ENCODE results near the gene MAD1L1.
"Not testable (repeated sequence)": the region's sequence is repeated elsewhere in the genome, so short reads cannot be mapped to it uniquely, and the experiment has no call there.

GRCh38 chr7:1840744-1841143 is 392.0 kb downstream of the MAD1L1 start:
- TF ChIP-seq, protein P1, sequence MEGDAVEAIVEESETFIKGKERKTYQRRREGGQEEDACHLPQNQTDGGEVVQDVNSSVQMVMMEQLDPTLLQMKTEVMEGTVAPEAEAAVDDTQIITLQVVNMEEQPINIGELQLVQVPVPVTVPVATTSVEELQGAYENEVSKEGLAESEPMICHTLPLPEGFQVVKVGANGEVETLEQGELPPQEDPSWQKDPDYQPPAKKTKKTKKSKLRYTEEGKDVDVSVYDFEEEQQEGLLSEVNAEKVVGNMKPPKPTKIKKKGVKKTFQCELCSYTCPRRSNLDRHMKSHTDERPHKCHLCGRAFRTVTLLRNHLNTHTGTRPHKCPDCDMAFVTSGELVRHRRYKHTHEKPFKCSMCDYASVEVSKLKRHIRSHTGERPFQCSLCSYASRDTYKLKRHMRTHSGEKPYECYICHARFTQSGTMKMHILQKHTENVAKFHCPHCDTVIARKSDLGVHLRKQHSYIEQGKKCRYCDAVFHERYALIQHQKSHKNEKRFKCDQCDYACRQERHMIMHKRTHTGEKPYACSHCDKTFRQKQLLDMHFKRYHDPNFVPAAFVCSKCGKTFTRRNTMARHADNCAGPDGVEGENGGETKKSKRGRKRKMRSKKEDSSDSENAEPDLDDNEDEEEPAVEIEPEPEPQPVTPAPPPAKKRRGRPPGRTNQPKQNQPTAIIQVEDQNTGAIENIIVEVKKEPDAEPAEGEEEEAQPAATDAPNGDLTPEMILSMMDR (IDR thresholded peaks at IDR 0.05): not testable (repeated sequence)
- TF ChIP-seq POLR2A (IDR thresholded peaks at IDR 0.05): not testable (repeated sequence)
